Breast epithelium (tissue), 4 donors: ENCODE measurements around the gene RASGRF2. TPM values are rescaled to one million over a fixed set of nuclear protein-coding genes. Genes with fewer than 3 reads are reported as not detected.

ENCODE experiments used
- DNase-seq, 2 donors: peaks; one replicate each; pipeline ENCODE4 v3.0.0-alpha.2; 2019; ENCODE audit warnings: low spot score in 2 of 2
- H3K27ac ChIP-seq, 2 donors: fragments of 200-600 bp; sonication (generic) in 1 of 2; one replicate each; pipeline ENCODE4 v1.5.1; 2016 to 2019; ENCODE audit warnings: mild to moderate bottlenecking in 1 of 2
- H3K27me3 ChIP-seq, 2 donors: fragments of 200-600 bp; sonication (generic) in 1 of 2; one replicate each; pipeline versions ENCODE4 v1.5.1 to v1.6.0; 2017 to 2019; ENCODE audit warnings: control low read depth in 1 of 2, mild to moderate bottlenecking in 1 of 2
- H3K36me3 ChIP-seq: fragments of 200-600 bp; one replicate; pipeline ENCODE4 v1.5.1; 2019
- H3K4me1 ChIP-seq, 2 donors: fragments of 200-600 bp; sonication (generic); one replicate each; pipeline ENCODE4 v1.5.1; 2016 to 2019; ENCODE audit warnings: control low read depth in 1 of 2
- H3K4me3 ChIP-seq, 3 donors: fragments of 200-600 bp; sonication (generic); 1 replicate in 2 of 3; 2 replicates in 1 of 3; pipeline ENCODE4 v1.5.1; 2016 to 2019; ENCODE audit warnings: mild to moderate bottlenecking in 3 of 3, moderate library complexity in 2 of 3
- H3K9me3 ChIP-seq, 2 donors: fragments of 200-600 bp; sonication (generic) in 1 of 2; one replicate each; pipeline ENCODE4 v1.5.1; 2016 to 2019; ENCODE audit warnings: control low read depth in 1 of 2
- CTCF ChIP-seq, 3 donors: fragments of 450-650 bp; IDR thresholded peaks; one replicate each; pipeline ENCODE4 v1.5.1; 2016 to 2017; ENCODE audit warnings: antibody characterized with exemption in 3 of 3, mild to moderate bottlenecking in 3 of 3, moderate library complexity in 3 of 3
- POLR2A ChIP-seq: fragments of 450-650 bp; IDR thresholded peaks from one replicate; pipeline ENCODE4 v1.6.1; 2016; ENCODE audit warnings: antibody characterized with exemption, mild to moderate bottlenecking, moderate library complexity
- POLR2AphosphoS5 ChIP-seq, 3 donors: sonication (generic); formaldehyde crosslinking; IDR thresholded peaks; one replicate each; pipeline ENCODE4 v1.6.1; 2017; ENCODE audit warnings: antibody characterized with exemption in 3 of 3
- intact Hi-C: fragments of 100-400 bp; cut with DNase I; formaldehyde crosslinking; loops from one replicate; pipeline ENCODE4 v1.15.1; 2023; ENCODE audit warnings: low total_unique reads
- total RNA-seq, 3 donors: library from RNA; depleted of rRNA; stranded (reverse); fragments of >200 nt; gene quantifications; one replicate each; pipeline ENCODE4 v1.1.0, GENCODE V29; 2016

Gene RASGRF2
- total RNA-seq, 3 donors from 2014 or later = 6.1 to 15.7 (median 11.1) TPM

GRCh38 chr5:81182396-81183390 lies 222.5 kb downstream of the RASGRF2 start:
- no peak overlapping the region for H3K4me3 ChIP-seq
- no peak for DNase-seq
- intact Hi-C loops = no loop called here
- no peaks in the 10 kb centered on the region for H3K9me3 ChIP-seq
- no peaks in the 10 kb centered on the region for H3K4me1 ChIP-seq
- no peaks in the 10 kb centered on the region for H3K27me3 ChIP-seq
- H3K27ac ChIP-seq = no peak overlapping the region
- TF ChIP-seq CTCF (IDR thresholded peaks at IDR 0.05) = no peak
- TF ChIP-seq POLR2A = no peak
- no peak for TF ChIP-seq POLR2AphosphoS5 (IDR thresholded peaks at IDR 0.05)
- H3K36me3 ChIP-seq = no peaks in the 10 kb centered on the region

- no peak overlapping the region for H3K27ac ChIP-seq
- TF ChIP-seq POLR2A = no peak
- no peak for TF ChIP-seq CTCF (IDR thresholded peaks at IDR 0.05)
- no peak for TF ChIP-seq POLR2AphosphoS5 (IDR thresholded peaks at IDR 0.05)
- no peaks in the 10 kb centered on the region for H3K9me3 ChIP-seq
- intact Hi-C loops = no loop called here
- no peaks in the 10 kb centered on the region for H3K36me3 ChIP-seq
- H3K4me3 ChIP-seq = no peak overlapping the region
- H3K4me1 ChIP-seq = no peaks in the 10 kb centered on the region
- no peak for DNase-seq
- H3K27me3 ChIP-seq = no peaks in the 10 kb centered on the region
These were observed 223.9 kb downstream of the RASGRF2 start for GRCh38 chr5:81183811-81184748.

GRCh38 chr5:81184749-81185110 lies 224.6 kb downstream of the RASGRF2 start:
- Histone ChIP-seq H3K27me3 (no peaks in the 10 kb centered on the region), H3K4me1 (no peaks in the 10 kb centered on the region), H3K36me3 (no peaks in the 10 kb centered on the region), H3K9me3 (no peaks in the 10 kb centered on the region), H3K27ac (no peak overlapping the region), H3K4me3 (no peak overlapping the region)
- intact Hi-C loops = no loop called here
- TF ChIP-seq POLR2A (no peak), CTCF (IDR thresholded peaks at IDR 0.05) (no peak), POLR2AphosphoS5 (IDR thresholded peaks at IDR 0.05) (no peak)
- no peak for DNase-seq

- intact Hi-C loops = no loop called here
- no peak overlapping the region for H3K27ac ChIP-seq
- H3K36me3 ChIP-seq = no peaks in the 10 kb centered on the region
- no peaks in the 10 kb centered on the region for H3K4me1 ChIP-seq
- no peak overlapping the region for H3K4me3 ChIP-seq
- TF ChIP-seq CTCF (IDR thresholded peaks at IDR 0.05) (no peak), POLR2A (no peak)
- H3K9me3 ChIP-seq = no peaks in the 10 kb centered on the region
- no peak for DNase-seq
- no peaks in the 10 kb centered on the region for H3K27me3 ChIP-seq
These were observed 227.7 kb downstream of the RASGRF2 start for GRCh38 chr5:81187885-81188284.
